22Rv1 (cell line): ENCODE data around the gene MIR17HG.

Experiments used
- CTCF ChIP-seq: fragments of 450-650 bp; IDR thresholded peaks from 2 replicates; pipeline ENCODE4 v1.5.1; 2017; ENCODE audit warnings: mild to moderate bottlenecking
- ZFX ChIP-seq: fragments of 450-650 bp; IDR thresholded peaks from 2 replicates; pipeline ENCODE4 v1.6.1; 2017; ENCODE audit warnings: antibody characterized with exemption, borderline replicate concordance

DNA sequence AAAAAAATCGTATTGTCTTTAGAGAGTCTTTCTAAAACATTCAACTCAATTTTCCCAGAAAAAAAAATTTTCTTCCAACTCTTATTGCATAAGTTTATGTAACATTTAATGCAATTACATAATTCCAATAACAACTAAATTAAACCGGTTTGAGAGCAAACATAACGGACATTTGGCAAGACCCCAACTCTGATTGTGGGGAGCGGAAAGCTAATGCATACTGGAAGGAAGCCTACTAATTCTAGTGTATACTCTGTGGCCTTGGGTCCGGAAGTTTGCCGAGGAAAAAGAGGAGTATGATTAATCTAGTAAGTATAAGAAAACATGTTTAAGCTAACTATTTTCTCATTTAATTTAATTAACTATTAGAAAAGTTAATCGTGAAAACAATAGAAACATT is 21.3 kb upstream of the MIR17HG start:
- TF ChIP-seq CTCF (no peak), ZFX (no peak)
